Measurements from ENCODE around the gene SMARCD3.

GRCh38 chr7:151257990-151258389 lies 9.5 kb upstream of the SMARCD3 start:
- TF ChIP-seq CTCF (IDR thresholded peaks at IDR 0.05) (no peak), POLR2A (IDR thresholded peaks at IDR 0.05) (no peak)

All from thyroid gland (tissue), 4 donors.